ENCODE data around the gene TBL3. TPM values are rescaled to one million over a fixed set of nuclear protein-coding genes. Genes with fewer than 3 reads are reported as not detected.

Gene TBL3
- total RNA-seq, 1 experiment from 2014 or later: 73.4 TPM

DNA sequence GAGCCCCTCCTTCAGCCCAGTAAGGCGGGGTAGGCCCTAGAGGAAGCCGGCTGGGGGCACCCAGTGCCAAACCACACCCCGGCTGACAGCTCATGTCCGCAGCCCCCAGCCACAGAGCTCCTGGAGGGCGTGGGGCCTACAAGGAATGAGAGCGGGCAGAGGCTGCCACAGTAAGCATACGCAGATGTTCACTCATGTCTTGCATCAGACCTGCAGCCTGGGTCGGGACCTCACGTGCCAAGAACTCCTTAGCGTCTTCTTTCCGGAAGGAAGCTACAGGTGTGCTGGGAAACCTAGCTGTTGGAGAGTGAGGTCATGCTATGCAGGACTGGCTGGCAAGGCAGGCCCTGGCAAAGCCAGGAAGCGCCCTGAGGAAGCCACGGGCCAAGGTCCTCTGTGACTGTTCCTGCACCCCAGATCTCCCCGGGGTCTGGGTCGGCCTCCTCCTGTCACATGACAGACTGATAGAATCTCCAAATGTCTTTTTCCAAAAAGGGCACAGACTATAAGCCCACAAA is 36.2 kb downstream of the TBL3 start (continued):
- no peak for TF ChIP-seq CBFB (CRISPR knock-in tag; IDR thresholded peaks at IDR 0.05; ENCODE audit: low read depth)
- TF ChIP-seq, protein P1, sequence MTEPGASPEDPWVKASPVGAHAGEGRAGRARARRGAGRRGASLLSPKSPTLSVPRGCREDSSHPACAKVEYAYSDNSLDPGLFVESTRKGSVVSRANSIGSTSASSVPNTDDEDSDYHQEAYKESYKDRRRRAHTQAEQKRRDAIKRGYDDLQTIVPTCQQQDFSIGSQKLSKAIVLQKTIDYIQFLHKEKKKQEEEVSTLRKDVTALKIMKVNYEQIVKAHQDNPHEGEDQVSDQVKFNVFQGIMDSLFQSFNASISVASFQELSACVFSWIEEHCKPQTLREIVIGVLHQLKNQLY (CRISPR knock-in tag; IDR thresholded peaks at IDR 0.05): no peak
- TF ChIP-seq, protein P2, sequence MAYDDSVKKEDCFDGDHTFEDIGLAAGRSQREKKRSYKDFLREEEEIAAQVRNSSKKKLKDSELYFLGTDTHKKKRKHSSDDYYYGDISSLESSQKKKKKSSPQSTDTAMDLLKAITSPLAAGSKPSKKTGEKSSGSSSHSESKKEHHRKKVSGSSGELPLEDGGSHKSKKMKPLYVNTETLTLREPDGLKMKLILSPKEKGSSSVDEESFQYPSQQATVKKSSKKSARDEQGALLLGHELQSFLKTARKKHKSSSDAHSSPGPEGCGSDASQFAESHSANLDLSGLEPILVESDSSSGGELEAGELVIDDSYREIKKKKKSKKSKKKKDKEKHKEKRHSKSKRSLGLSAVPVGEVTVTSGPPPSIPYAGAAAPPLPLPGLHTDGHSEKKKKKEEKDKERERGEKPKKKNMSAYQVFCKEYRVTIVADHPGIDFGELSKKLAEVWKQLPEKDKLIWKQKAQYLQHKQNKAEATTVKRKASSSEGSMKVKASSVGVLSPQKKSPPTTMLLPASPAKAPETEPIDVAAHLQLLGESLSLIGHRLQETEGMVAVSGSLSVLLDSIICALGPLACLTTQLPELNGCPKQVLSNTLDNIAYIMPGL (CRISPR knock-in tag; IDR thresholded peaks at IDR 0.05): no peak
- no peak for TF ChIP-seq MXD4 (CRISPR knock-in tag; IDR thresholded peaks at IDR 0.05; ENCODE audit: borderline replicate concordance)
- TF ChIP-seq ZNF416 (CRISPR knock-in tag; IDR thresholded peaks at IDR 0.05): no peak
- TF ChIP-seq GRHL2 (CRISPR knock-in tag; IDR thresholded peaks at IDR 0.05; ENCODE audit: insufficient replicate concordance, severe bottlenecking): no peak
- TF ChIP-seq, protein P3, sequence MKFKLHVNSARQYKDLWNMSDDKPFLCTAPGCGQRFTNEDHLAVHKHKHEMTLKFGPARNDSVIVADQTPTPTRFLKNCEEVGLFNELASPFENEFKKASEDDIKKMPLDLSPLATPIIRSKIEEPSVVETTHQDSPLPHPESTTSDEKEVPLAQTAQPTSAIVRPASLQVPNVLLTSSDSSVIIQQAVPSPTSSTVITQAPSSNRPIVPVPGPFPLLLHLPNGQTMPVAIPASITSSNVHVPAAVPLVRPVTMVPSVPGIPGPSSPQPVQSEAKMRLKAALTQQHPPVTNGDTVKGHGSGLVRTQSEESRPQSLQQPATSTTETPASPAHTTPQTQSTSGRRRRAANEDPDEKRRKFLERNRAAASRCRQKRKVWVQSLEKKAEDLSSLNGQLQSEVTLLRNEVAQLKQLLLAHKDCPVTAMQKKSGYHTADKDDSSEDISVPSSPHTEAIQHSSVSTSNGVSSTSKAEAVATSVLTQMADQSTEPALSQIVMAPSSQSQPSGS (CRISPR knock-in tag; IDR thresholded peaks at IDR 0.05; ENCODE audit: borderline replicate concordance, low read depth): no peak
- TF ChIP-seq ZNF138 (CRISPR knock-in tag; conservative IDR thresholded peaks at IDR 0.05): no peak

DNA sequence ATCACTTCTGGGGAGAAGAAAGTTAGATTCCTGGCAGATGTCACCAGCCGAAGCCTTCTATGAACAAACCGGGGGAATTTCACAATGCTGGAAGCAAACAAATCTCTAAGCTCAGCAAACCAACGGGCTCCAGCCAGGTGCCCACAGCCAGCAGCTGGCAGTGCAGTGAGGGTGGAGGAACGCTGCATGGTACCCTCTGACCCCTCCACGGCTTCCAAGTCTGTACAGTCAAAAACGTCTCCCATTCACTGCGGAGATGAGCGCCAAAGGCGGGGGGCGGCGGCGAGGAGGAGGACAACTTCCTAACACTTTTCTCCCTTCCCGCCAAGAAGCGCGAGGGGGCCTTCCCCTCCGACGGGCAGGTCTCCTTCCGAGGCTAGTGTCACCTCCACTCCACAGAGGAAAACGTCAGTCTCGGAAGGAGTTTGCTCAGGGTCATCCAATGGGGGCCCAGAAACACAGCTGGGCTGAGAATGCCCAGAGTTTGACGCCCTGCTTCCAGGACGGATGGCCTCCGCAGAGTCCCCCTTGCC is 36.8 kb downstream of the TBL3 start:
- Mint-ChIP-seq H3K36me3 (peaks cover 5% of the 10 kb centered on the region; the same call in 1 of the 2 replicates), H3K27ac (peak overlapping the region; percentile 4; the same call in 1 of the 2 replicates), H3K9me3 (no peaks in the 10 kb centered on the region), H3K4me3 (peak overlapping the region; percentile 71), H3K4me1 (peaks cover 39% of the 10 kb centered on the region), H3K27me3 (ENCODE audit: low read depth) (no peaks in the 10 kb centered on the region)
- ChIA-PET POLR2A (no interaction called here), CTCF (interaction anchor here (0.6 to 1.8 kb wide), 3 partner anchors 82 to 133 kb away, joined by 3 to 6 read pairs (median 4); no protein-coding TSS in a partner anchor)
- ATAC-seq: no peak
- TF ChIP-seq, protein P2 (CRISPR knock-in tag; IDR thresholded peaks at IDR 0.05): no peak
- no peak for TF ChIP-seq ZBTB21 (CRISPR knock-in tag; IDR thresholded peaks at IDR 0.05; ENCODE audit: borderline replicate concordance)
- no peak for TF ChIP-seq ZNF263 (CRISPR knock-in tag; IDR thresholded peaks at IDR 0.05; ENCODE audit: low read depth)
- TF ChIP-seq, protein P4, sequence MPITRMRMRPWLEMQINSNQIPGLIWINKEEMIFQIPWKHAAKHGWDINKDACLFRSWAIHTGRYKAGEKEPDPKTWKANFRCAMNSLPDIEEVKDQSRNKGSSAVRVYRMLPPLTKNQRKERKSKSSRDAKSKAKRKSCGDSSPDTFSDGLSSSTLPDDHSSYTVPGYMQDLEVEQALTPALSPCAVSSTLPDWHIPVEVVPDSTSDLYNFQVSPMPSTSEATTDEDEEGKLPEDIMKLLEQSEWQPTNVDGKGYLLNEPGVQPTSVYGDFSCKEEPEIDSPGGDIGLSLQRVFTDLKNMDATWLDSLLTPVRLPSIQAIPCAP (CRISPR knock-in tag; IDR thresholded peaks at IDR 0.05): 0 out of 2 replicates have a peak, but pooled peaks have one; percentile 31
- DNase-seq (ENCODE audit: low spot score): no peak

DNA sequence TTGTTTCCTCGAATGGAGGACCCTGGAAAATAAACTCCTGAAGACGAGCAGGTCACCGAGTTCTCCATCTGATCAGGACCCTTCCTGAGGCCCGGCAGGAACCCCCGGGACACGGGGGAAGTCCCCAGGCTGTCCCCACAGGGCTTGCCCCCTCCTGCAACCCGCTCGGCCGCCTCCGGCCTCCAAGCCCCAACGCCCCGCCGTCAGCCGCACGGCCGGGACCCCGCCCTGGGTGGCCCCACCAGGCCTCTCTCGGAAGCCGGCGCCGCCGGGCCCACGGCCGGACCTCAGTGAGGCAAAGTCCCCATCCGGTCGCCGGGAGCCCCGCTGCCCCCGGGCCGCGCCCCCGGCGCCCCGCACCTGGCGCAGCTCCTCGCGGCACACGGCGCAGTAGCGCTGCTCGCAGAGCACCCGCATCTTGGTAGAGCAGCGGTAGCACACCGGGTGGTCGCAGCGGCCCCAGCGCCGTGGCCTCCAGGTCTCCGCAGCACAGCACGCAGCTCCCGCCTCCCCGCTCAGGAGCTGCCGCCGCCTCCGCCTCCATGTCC is 37.4 kb downstream of the TBL3 start:
- CTCF ChIA-PET: interaction anchor here (0.6 to 1.8 kb wide), 3 partner anchors 81 to 133 kb away, joined by 3 to 6 read pairs (median 4); no protein-coding TSS in a partner anchor
- Mint-ChIP-seq H3K4me3 (peak overlapping the region; percentile 71), H3K9me3 (no peaks in the 10 kb centered on the region), H3K27me3 (ENCODE audit: low read depth) (no peaks in the 10 kb centered on the region), H3K27ac (no peak overlapping the region), H3K4me1 (peaks cover 39% of the 10 kb centered on the region), H3K36me3 (peaks cover 5% of the 10 kb centered on the region; the same call in 1 of the 2 replicates)
- no peak for ATAC-seq
- POLR2A ChIA-PET: no interaction called here
- no peak for DNase-seq (ENCODE audit: low spot score)
- TF ChIP-seq CREB1 (CRISPR knock-in tag; IDR thresholded peaks at IDR 0.05): no peak
- TF ChIP-seq, protein P5, sequence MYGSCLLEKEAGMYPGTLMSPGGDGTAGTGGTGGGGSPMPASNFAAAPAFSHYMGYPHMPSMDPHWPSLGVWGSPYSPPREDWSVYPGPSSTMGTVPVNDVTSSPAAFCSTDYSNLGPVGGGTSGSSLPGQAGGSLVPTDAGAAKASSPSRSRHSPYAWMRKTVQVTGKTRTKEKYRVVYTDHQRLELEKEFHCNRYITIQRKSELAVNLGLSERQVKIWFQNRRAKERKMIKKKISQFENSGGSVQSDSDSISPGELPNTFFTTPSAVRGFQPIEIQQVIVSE (CRISPR knock-in tag; IDR thresholded peaks at IDR 0.05; ENCODE audit: borderline replicate concordance): no peak
- no peak for TF ChIP-seq FOXP1 (CRISPR knock-in tag; IDR thresholded peaks at IDR 0.05; ENCODE audit: borderline replicate concordance)
- no peak for TF ChIP-seq ZNF138 (CRISPR knock-in tag; conservative IDR thresholded peaks at IDR 0.05)
- TF ChIP-seq GRHL2 (CRISPR knock-in tag; IDR thresholded peaks at IDR 0.05; ENCODE audit: insufficient replicate concordance, severe bottlenecking): no peak
- TF ChIP-seq PRRX2 (CRISPR knock-in tag; IDR thresholded peaks at IDR 0.05): no peak
- TF ChIP-seq, protein P2 (CRISPR knock-in tag; IDR thresholded peaks at IDR 0.05): peak; percentile 36; the same call in 1 of the 2 replicates
- TF ChIP-seq ZNF317 (CRISPR knock-in tag; IDR thresholded peaks at IDR 0.05; ENCODE audit: borderline replicate concordance, low read depth): no peak
- TF ChIP-seq, protein P6, sequence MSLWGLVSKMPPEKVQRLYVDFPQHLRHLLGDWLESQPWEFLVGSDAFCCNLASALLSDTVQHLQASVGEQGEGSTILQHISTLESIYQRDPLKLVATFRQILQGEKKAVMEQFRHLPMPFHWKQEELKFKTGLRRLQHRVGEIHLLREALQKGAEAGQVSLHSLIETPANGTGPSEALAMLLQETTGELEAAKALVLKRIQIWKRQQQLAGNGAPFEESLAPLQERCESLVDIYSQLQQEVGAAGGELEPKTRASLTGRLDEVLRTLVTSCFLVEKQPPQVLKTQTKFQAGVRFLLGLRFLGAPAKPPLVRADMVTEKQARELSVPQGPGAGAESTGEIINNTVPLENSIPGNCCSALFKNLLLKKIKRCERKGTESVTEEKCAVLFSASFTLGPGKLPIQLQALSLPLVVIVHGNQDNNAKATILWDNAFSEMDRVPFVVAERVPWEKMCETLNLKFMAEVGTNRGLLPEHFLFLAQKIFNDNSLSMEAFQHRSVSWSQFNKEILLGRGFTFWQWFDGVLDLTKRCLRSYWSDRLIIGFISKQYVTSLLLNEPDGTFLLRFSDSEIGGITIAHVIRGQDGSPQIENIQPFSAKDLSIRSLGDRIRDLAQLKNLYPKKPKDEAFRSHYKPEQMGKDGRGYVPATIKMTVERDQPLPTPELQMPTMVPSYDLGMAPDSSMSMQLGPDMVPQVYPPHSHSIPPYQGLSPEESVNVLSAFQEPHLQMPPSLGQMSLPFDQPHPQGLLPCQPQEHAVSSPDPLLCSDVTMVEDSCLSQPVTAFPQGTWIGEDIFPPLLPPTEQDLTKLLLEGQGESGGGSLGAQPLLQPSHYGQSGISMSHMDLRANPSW (CRISPR knock-in tag; conservative IDR thresholded peaks at IDR 0.05; ENCODE audit: low read depth): no peak
- no peak for TF ChIP-seq TEAD1 (CRISPR knock-in tag; IDR thresholded peaks at IDR 0.05)
